DND-41 (cell line): ENCODE results near the gene CPXM2.

Experiments used
- CTCF ChIP-seq: IDR thresholded peaks from 2 replicates; pipeline ENCODE4 v1.5.1; 2012; ENCODE audit warnings: borderline replicate concordance, low read length, moderate library complexity, mild to moderate bottlenecking; ENCODE audit not compliant: poor library complexity, severe bottlenecking; ENCODE audit errors: extremely low read depth
- EZH2 ChIP-seq: IDR thresholded peaks from 3 replicates; pipeline ENCODE4 v1.6.1; 2012; ENCODE audit warnings: borderline replicate concordance, low read depth, mild to moderate bottlenecking, moderate library complexity, low read length, inconsistent platforms; ENCODE audit not compliant: severe bottlenecking

- TF ChIP-seq CTCF: no peak
- TF ChIP-seq EZH2: no peak
Measured at GRCh38 chr10:123761666-123762230, 129.9 kb downstream of the CPXM2 start.
